ENCODE results near the gene TYMP.
"Not testable (repeated sequence)": the region's sequence is repeated elsewhere in the genome, so short reads cannot be mapped to it uniquely, and the experiment has no call there.

Gene TYMP

DNA sequence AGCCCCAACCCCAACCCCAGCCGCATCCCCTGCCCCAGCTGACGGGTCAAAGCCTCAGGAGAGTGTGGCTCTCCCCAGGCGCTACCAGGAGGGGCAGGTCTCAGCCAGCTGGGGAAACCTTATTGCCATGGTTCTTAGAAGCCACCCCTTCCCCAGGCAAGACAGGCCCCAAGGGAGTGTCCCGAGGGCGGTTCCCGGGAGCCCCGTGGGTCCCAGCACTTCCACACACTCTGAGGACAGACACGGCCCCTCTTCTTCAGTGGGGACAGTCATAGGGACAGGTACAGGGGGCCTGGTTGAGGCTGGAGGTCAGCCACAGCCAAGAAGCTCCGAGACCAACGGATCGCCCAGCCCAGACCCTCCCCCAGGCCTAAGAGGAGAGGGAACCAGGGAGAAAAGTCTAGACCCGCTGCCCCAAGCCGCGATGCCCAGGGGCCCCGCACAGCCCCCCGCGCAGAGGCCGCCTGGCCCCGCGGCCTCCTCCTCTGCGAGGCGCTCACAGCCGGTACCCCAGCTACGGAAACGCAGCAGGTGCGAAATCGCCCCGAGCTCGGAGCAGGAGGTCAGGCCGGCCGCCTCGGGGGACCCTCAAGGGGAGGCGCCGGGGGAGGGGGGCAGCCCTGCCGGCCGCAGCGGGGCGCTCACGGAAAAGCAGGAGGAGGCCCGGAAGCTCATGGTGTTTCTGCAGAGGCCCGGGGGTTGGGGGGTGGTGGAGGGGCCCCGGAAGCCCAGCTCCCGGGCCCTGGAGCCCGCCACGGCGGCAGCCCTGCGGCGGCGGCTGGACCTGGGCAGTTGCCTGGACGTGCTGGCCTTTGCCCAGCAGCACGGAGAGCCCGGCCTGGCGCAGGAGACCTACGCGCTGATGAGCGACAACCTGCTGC lies 18.5 kb upstream of the TYMP start:
- H3K36me3 Mint-ChIP-seq: no peaks in the 10 kb centered on the region
- no peaks in the 10 kb centered on the region for H3K9me3 Mint-ChIP-seq
- H3K4me1 Mint-ChIP-seq: peaks cover 38% of the 10 kb centered on the region
- peak overlapping the region; percentile 75 for H3K4me3 Mint-ChIP-seq
- H3K27me3 Mint-ChIP-seq: no peaks in the 10 kb centered on the region
- peak overlapping the region; percentile 85 for H3K27ac Mint-ChIP-seq

DNA sequence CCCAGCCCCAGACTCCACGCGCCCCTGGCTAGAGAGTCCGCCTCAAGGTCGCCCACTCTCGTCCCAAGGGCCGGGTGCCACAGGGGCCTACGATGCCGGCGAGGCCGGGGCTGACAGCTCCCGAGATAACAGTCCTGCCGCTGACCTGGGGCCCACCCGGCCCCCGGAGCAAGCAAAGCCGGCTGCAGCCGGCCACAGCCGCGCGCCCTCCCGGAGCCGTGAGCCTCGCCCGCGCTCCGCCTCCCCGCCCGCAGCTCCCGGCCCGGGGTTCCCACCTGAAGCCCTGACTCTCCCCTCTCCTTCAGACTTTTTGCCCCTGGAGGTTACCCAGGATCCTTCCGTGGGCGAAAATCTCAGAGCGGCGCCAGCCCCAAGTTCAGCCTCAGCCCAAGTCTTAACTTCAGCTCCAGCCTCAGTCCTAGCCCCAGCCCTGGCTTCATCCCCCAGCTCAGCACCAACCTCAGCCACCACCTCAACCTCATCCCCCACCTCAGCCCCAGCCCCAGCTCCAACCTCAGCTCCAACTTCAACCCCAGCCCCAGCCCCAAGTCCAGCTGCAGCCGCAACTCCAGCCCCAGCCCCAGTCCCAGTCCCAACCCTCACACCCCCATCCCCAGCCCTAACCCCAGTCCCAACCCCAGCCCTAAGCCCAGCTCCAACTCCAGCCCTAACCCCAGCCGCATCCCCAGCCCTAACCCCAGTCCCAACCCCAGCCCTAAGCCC lies 17.6 kb upstream of the TYMP start:
- Mint-ChIP-seq H3K36me3 (no peaks in the 10 kb centered on the region), H3K4me3 (peak overlapping the region; percentile 33), H3K4me1 (peaks cover 41% of the 10 kb centered on the region), H3K27ac (peak overlapping the region; percentile 23), H3K27me3 (no peaks in the 10 kb centered on the region), H3K9me3 (no peaks in the 10 kb centered on the region)

DNA sequence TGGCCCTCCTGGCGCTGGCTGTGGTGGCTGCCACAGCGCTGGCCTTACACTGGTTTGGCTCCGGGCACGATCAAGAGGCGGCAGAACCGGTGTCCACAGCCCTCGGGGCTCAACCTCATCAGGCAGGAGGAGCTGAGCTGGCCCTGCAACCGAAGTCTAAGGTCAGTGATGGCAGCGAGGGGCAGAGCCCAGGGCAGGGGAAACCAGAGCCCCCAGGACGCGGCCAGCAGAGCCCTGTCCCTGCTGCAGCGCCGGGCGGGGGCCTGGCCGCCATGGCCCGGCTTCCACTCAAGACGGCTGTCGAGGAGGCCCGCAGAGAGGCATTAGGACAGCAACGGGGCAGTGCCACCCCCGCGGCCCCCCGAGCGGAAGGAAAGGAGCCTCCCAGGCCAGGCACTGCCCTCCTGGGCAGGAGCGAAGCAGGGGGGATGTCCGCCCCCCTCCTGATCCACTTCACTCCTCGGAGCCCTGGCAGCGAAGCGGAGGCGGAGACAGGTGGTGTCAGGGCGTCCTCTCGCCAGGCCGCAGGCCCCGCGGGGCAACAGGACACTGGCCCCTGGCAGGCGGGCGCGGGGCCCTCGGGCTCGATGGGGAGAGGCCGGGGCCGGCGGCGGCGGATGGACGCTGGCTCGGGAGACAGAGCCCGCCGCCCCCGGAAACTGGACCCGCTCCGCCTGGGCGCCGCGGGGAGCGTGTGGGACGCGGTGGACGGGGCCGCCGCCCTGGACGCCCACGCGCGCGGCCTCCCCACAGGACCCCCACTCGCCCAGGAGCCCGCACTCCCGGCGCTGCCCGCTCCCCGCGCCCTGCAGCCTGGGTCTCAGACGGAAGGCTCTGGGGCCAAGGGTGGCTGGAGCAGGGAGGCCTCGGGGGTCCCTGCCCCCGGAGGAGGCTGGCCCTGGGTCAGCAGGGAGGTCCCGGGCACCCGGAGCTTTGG lies 16.8 kb upstream of the TYMP start:
- Mint-ChIP-seq H3K27me3 (no peaks in the 10 kb centered on the region), H3K27ac (peak overlapping the region; percentile 77), H3K9me3 (no peaks in the 10 kb centered on the region), H3K4me3 (no peak overlapping the region), H3K4me1 (peaks cover 44% of the 10 kb centered on the region), H3K36me3 (no peaks in the 10 kb centered on the region)

DNA sequence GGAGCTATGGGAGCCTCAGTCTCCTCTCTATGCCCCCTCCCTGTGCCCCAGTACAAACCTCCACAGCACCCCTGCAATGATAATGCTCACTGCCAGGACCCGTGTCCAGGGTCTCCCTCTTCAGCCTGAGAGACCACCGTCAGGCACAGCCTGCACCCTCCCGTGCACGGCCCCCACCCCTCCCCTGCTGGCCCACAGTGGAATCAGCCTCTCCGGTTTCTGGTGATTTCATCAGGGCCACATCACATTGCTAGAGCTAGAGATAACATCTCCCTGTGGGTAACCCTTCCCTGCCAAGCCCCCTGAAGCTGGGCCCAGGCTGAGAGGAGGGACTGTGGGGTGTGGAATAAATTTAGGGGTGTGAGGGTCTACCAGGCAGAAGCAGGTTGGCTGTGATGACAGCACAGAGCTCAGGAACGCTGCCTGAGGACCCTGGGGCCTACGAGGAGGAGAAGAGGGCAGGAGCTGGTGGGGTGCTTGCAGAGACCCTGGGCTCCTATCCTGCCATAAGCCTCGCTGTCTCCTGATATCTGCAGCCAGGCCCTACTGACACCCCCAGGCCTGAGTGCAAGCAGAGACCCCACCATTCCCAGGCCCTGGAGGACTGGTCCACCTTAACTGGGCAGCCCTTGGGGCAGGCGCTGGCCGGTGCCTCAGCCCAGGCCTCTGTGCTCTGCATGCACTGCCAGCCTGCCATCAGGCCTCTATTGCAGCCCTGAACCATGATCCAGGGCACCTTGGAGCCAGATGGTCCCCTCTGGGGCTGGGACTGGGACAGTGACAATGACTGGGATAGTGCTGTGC lies 15.9 kb upstream of the TYMP start, which contains the start of gene KLHDC7B:
TSS of gene KLHDC7B (plus strand) at position 378 of the 804 bp plus-strand sequence. CDS start at position 723, 345 bp downstream.
- Mint-ChIP-seq H3K4me1 (peaks cover 47% of the 10 kb centered on the region), H3K9me3 (no peaks in the 10 kb centered on the region), H3K36me3 (no peaks in the 10 kb centered on the region), H3K27me3 (no peaks in the 10 kb centered on the region), H3K27ac (peak within 1 kb of the TSS; percentile 91), H3K4me3 (peak within 1 kb of the TSS; percentile 63)

DNA sequence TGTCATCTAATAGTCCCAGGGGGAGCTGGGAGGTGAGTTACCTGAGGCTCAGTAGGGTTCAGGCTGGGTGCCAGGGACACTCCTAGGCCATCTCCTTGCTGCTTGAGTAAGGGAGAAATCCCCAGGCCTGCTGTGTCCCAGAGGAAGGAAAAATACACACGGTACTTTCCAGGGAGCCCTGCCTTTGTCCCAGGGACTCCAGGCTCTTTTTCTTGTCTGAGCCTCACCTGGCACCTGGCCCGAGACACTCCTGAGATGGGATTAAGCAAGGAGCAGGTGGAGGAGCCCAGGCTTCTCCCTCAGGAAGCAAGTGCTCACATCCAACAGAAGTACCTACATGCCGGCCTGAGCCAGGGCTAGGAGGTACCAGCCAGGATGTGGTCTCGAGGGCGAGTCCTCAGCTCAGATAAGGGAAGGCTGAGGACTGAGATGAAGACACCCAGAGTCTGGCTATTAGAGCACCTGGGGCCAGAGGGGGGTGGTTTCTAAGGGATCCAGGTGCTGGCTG lies 15.0 kb upstream of the TYMP start:
- Mint-ChIP-seq H3K27ac (peak overlapping the region; percentile 79), H3K4me1 (peaks cover 45% of the 10 kb centered on the region), H3K9me3 (no peaks in the 10 kb centered on the region), H3K36me3 (no peaks in the 10 kb centered on the region), H3K27me3 (no peaks in the 10 kb centered on the region), H3K4me3 (peak overlapping the region; percentile 63)

DNA sequence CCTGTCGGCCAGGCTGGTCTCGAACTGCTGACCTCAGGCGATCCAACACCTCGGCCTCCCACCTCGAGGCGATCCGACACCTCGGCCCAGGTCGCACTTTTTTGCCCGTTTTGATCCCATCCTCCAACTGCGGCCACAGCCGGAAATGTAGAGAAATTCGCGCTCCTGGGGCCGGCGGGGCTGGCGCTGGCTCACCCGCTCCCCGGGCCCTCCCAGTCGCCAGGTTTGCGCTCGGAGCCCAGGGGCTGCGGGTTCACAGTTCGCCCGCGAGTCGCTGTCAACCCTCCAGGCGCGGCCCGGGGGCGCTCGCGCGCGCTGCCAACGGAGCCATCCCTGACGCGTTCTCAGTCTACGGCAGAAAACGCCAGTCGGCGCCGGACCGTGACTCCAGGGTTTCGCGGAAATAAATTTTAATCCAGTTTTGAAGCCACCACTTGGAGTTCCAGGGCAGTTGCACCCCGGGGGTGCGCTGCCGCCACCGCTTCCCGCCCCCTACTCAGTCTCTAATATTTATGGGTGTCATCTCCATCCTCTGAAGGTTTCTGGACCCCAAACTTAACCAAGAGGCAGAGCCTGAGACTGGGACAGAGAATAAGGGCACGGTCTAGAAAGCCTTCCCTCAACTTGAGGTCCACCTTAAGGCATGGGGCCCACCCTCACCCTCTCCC lies 14.4 kb upstream of the TYMP start:
- H3K4me1 Mint-ChIP-seq: peaks cover 50% of the 10 kb centered on the region
- H3K27me3 Mint-ChIP-seq: no peaks in the 10 kb centered on the region
- no peaks in the 10 kb centered on the region for H3K36me3 Mint-ChIP-seq
- no peaks in the 10 kb centered on the region for H3K9me3 Mint-ChIP-seq
- H3K4me3 Mint-ChIP-seq: peak overlapping the region; percentile 63
- peak overlapping the region; percentile 79 for H3K27ac Mint-ChIP-seq

DNA sequence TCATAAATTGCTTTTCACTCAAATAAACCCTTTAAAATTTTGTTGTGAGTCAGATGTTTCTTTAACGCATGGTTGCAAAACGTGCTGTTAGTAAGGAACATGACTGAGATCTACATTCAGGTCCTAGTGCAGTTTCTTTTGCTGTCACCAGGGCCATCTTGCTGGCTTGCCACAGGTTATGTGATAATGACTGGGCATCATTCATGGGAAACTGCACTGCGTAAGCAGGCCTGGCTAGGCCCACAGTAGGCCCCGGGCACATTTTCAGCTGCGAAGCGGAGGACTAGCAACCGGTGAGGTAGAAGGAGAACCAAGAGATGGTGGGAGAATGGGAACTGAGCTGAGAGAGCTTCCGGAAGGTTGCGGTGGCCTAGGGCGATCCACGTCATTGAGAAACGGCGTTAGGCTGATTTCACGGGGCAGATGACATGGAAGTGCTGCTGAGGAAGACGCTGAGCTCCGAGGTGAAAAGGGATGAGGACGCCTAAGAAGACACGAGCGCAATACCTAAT lies 12.7 kb upstream of the TYMP start:
- Mint-ChIP-seq H3K4me3 (peak overlapping the region; percentile 55), H3K27me3 (no peaks in the 10 kb centered on the region), H3K9me3 (no peaks in the 10 kb centered on the region), H3K4me1 (peaks cover 63% of the 10 kb centered on the region), H3K27ac (peak overlapping the region; percentile 93), H3K36me3 (no peaks in the 10 kb centered on the region)

DNA sequence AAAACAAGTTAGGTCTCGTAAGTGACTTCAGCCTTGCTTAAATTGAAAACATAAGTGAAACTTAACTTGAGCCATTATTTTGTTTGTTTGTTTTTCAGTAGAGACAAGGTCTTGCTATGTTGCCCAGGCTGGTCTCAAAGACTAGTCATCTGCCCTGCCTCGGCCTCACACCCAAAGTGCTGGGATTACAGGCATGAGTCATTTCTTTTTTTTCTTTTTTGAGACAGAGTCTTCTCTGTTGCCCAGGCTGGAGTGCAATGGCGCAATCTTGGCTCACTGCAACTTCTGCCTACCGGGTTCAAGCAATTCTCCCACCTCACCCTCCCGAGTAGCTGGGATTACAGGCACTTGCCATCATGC lies 11.8 kb upstream of the TYMP start:
- not testable (repeated sequence) for H3K36me3 Mint-ChIP-seq, H3K4me3 Mint-ChIP-seq, H3K27me3 Mint-ChIP-seq, H3K9me3 Mint-ChIP-seq
- Mint-ChIP-seq H3K4me1 (peaks cover 63% of the 10 kb centered on the region), H3K27ac (peak overlapping the region; percentile 93)

DNA sequence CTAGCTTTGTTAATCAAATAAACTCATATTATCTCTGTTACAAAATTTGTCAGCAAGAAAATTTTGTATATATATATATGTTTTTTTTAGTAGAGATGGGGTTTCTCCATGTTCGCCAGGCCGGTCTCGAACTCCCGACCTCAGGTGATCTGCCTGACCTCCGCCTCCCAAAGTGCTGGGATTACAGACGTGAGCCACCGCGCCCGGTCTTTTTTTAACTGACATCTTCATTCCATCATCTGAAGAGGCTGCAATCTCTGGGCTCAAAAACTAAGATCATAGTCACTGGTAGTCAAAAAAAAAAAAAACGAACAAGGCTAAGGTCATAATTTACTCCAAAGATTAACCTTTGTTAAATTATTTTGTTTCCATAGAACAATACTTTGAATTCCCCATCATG lies 10.6 kb upstream of the TYMP start:
- Mint-ChIP-seq H3K4me1 (peaks cover 55% of the 10 kb centered on the region), H3K36me3 (no peaks in the 10 kb centered on the region), H3K4me3 (peak overlapping the region; percentile 67), H3K27me3 (no peaks in the 10 kb centered on the region), H3K27ac (peak overlapping the region; percentile 93), H3K9me3 (no peaks in the 10 kb centered on the region)

DNA sequence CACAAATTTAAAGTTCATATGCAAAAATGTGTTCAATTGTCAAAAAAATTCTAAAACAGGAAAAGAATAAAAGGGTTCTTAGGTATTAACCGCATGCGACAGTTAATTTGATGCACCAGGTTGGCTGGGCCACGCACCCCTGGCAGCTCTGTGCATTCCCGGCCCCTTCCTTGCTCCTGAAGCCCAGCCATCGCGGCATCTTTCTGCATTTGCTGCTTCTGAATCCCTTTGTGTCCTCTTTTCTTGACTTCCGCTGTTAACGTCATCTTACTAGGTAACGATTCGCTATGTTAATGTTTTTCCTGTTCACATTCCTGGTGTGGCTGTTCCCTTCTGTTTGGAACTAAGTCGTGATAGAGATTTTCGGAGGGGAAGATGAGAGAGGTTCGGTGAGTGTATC lies 8.0 kb upstream of the TYMP start:
- Mint-ChIP-seq H3K27me3 (no peaks in the 10 kb centered on the region), H3K4me3 (peak overlapping the region; percentile 66), H3K9me3 (no peaks in the 10 kb centered on the region), H3K27ac (peak overlapping the region; percentile 100), H3K36me3 (no peaks in the 10 kb centered on the region), H3K4me1 (peaks cover 63% of the 10 kb centered on the region)

DNA sequence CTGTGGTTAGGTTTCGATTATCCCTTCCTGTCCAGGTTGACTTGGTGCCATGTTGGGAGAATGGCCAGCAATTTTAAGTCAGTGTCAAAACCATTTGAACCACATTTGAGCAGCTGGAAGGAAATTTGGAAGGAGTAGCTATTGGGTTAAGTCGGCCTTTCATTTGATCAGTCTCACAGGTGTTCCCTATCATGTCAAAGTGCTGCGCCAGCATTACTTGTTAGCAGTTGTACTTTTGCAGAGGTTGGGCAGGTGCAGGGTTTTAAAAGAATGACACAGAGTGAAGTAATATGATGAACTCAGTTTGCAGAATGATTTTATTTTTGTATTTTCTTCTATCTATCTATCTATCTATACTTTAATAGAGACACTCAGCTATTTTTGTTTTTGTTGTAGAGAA lies 6.4 kb upstream of the TYMP start:
- Mint-ChIP-seq H3K27me3 (no peaks in the 10 kb centered on the region), H3K9me3 (no peaks in the 10 kb centered on the region), H3K4me3 (no peak overlapping the region), H3K27ac (peak overlapping the region; percentile 35), H3K4me1 (peaks cover 54% of the 10 kb centered on the region), H3K36me3 (no peaks in the 10 kb centered on the region)

DNA sequence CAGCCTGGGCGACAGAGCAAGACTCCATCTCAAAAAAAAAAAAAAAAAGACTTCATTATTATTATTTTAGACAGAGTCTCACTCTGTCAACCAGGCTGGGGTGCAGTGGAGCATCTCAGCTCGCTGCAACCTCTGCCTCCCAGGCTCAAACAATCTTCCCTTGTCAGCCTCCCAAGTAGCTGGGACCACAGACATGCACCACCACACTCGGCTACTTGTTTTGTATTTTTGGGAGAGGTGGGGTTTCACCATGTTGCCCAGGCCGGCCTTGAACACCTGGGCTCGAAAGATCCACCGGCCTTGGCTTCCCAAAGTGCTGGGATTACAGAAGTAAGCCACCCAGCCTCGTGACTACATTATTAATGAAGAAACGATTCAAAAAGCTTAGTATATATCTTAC lies 5.3 kb upstream of the TYMP start:
- Mint-ChIP-seq H3K27ac (no peak overlapping the region), H3K4me3 (no peak overlapping the region), H3K27me3 (no peaks in the 10 kb centered on the region), H3K36me3 (no peaks in the 10 kb centered on the region), H3K4me1 (peaks cover 45% of the 10 kb centered on the region), H3K9me3 (no peaks in the 10 kb centered on the region)

DNA sequence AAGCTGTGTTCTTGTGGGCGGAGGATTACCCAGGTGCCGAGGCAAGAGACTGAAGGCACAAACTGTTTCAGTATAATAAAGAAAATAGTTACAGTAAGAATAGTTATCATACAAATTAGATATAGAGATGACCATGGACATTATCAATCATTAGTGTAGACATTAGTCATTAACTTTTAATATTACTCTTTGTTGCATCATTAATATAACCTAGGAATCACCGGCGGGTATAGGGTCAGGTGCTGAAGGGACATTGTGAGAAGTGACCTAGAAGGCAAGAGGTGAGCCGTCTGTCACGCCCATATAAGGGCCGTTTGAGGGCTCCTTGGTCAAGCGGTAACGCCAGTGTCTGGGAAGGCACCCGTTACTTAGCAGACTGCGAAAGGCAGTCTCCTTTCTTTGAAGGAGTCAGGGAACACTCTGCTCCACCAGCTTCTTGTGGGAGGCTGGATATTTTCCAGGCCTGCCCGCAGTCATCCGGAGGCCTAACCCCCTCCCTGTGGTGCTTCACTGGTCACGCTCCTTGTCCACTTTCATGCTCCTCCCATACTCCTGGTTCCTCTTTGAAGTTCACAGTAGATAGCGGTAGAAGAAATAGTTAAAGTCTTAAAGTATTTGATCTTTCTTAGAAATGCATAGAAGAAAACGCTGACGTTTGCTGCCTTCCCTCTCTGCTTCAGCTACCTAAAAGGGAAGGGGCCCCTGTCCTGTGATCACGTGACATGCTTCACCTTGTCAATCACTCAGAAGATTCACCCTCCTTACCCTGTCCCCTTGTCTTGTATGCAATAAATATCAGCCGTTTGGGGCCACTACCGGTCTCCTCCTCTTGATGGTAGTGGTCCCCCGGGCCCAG lies 4.3 kb upstream of the TYMP start:
- not testable (repeated sequence) for H3K36me3 Mint-ChIP-seq, H3K9me3 Mint-ChIP-seq, H3K27me3 Mint-ChIP-seq
- peak overlapping the region; percentile 92 for H3K27ac Mint-ChIP-seq
- H3K4me3 Mint-ChIP-seq: peak overlapping the region; percentile 11
- H3K4me1 Mint-ChIP-seq: peaks cover 35% of the 10 kb centered on the region

Measured in activated naive CD4-positive, alpha-beta T cell treated with anti-CD3 and anti-CD28 coated beads, Interleukin-2, amount 50 U/mL, for 24 hours (primary cell).